SK-N-SH treated with all-trans-retinoic acid at 6 μM for 48 hours (cell line): ENCODE data around the gene ALX1.

ENCODE experiments used
- ATAC-seq: fragments of 200-7000 bp; cut with Tn5 transposase; 3 replicates; pipeline ENCODE4 v1.9.1; 2020; ENCODE audit warnings: mild to moderate bottlenecking, moderate library complexity
- ARNTL ChIP-seq: fragments of 450-650 bp; formaldehyde crosslinking; IDR thresholded peaks from 2 replicates; pipeline ENCODE4 v1.5.0; 2020; ENCODE audit warnings: low read depth, mild to moderate bottlenecking, moderate library complexity, borderline replicate concordance
- BACH2 ChIP-seq: fragments of 250-450 bp; sonication (Bioruptor Pico); IDR thresholded peaks from 2 replicates; pipeline ENCODE4 v1.9.0; 2021; ENCODE audit warnings: mild to moderate bottlenecking, borderline replicate concordance
- CREB5 ChIP-seq: fragments of 250-450 bp; sonication (Bioruptor Pico); IDR thresholded peaks from 2 replicates; pipeline ENCODE4 v1.5.1; 2020; ENCODE audit warnings: low read depth, mild to moderate bottlenecking, moderate library complexity
- CSDC2 ChIP-seq: fragments of 250-450 bp; sonication (Bioruptor Pico); IDR thresholded peaks from 2 replicates; pipeline ENCODE4 v1.5.0; 2020; ENCODE audit warnings: mild to moderate bottlenecking, moderate library complexity
- CSRNP3 ChIP-seq: fragments of 250-450 bp; sonication (Bioruptor Pico); IDR thresholded peaks from 2 replicates; pipeline ENCODE4 v1.5.1; 2021; ENCODE audit warnings: mild to moderate bottlenecking, moderate library complexity
- ESRRG ChIP-seq: fragments of 250-450 bp; sonication (Bioruptor Pico); IDR thresholded peaks from 2 replicates; pipeline ENCODE4 v1.6.1; 2021; ENCODE audit warnings: mild to moderate bottlenecking
- GLIS3 ChIP-seq: fragments of 250-450 bp; sonication (Bioruptor Pico); IDR thresholded peaks from 2 replicates; pipeline ENCODE4 v1.5.0; 2020; ENCODE audit warnings: mild to moderate bottlenecking, moderate library complexity
- ISL1 ChIP-seq: fragments of 250-450 bp; sonication (Bioruptor Pico); IDR thresholded peaks from 2 replicates; pipeline ENCODE4 v2.1.2; 2022; ENCODE audit warnings: mild to moderate bottlenecking, moderate library complexity
- OSR1 ChIP-seq: fragments of 250-450 bp; sonication (Bioruptor Pico); IDR thresholded peaks from 2 replicates; pipeline ENCODE4 v1.8.0; 2022; ENCODE audit warnings: moderate library complexity, mild to moderate bottlenecking, inconsistent platforms
- PATZ1 ChIP-seq: fragments of 250-450 bp; sonication (Bioruptor Pico); IDR thresholded peaks from 2 replicates; pipeline ENCODE4 v1.8.0; 2020; ENCODE audit warnings: mild to moderate bottlenecking, moderate library complexity, borderline replicate concordance
- PPARA ChIP-seq: fragments of 250-450 bp; sonication (Bioruptor Pico); IDR thresholded peaks from 2 replicates; pipeline ENCODE4 v1.5.0; 2020; ENCODE audit warnings: mild to moderate bottlenecking, borderline replicate concordance
- RARB ChIP-seq: fragments of 250-450 bp; sonication (Bioruptor Pico); IDR thresholded peaks from 2 replicates; pipeline ENCODE4 v1.8.0; 2021; ENCODE audit warnings: mild to moderate bottlenecking, moderate library complexity
- SNAI2 ChIP-seq: fragments of 250-450 bp; sonication (Bioruptor Pico); IDR thresholded peaks from 2 replicates; pipeline ENCODE4 v1.5.0; 2020; ENCODE audit warnings: mild to moderate bottlenecking, moderate library complexity
- TCF4 ChIP-seq: fragments of 250-450 bp; sonication (Bioruptor Pico); IDR thresholded peaks from 2 replicates; pipeline ENCODE4 v1.8.0; 2021; ENCODE audit warnings: mild to moderate bottlenecking, moderate library complexity, borderline replicate concordance
- TOX ChIP-seq: fragments of 250-450 bp; sonication (Bioruptor Pico); IDR thresholded peaks from 2 replicates; pipeline ENCODE4 v1.8.0; 2021; ENCODE audit warnings: mild to moderate bottlenecking, moderate library complexity, borderline replicate concordance
- ZC3H10 ChIP-seq: fragments of 250-450 bp; sonication (Bioruptor Pico); IDR thresholded peaks from 2 replicates; pipeline ENCODE4 v1.5.1; 2021; ENCODE audit warnings: mild to moderate bottlenecking, moderate library complexity
- ZFP3 ChIP-seq: fragments of 250-450 bp; sonication (Bioruptor Pico); IDR thresholded peaks from 2 replicates; pipeline ENCODE4 v1.5.0; 2020; ENCODE audit warnings: mild to moderate bottlenecking, moderate library complexity
- ZFP30 ChIP-seq: fragments of 450-650 bp; formaldehyde crosslinking; IDR thresholded peaks from 2 replicates; pipeline ENCODE4 v1.5.0; 2022; ENCODE audit warnings: mild to moderate bottlenecking, moderate library complexity
- ZNF565 ChIP-seq: fragments of 450-650 bp; formaldehyde crosslinking; conservative IDR thresholded peaks from 2 replicates; pipeline ENCODE4 v1.5.0; 2020; ENCODE audit warnings: low read depth, mild to moderate bottlenecking, moderate library complexity
- ZNF70 ChIP-seq: fragments of 450-650 bp; formaldehyde crosslinking; IDR thresholded peaks from 2 replicates; pipeline ENCODE4 v1.5.0; 2020; ENCODE audit warnings: mild to moderate bottlenecking, moderate library complexity
- ZNF8 ChIP-seq: fragments of 450-650 bp; formaldehyde crosslinking; IDR thresholded peaks from 2 replicates; pipeline ENCODE4 v1.5.0; 2020; ENCODE audit warnings: mild to moderate bottlenecking, moderate library complexity
- TF ChIP-seq, protein P1 (sequence below): fragments of 250-450 bp; sonication (Bioruptor Pico); IDR thresholded peaks from 2 replicates; pipeline ENCODE4 v1.8.0; 2021; ENCODE audit warnings: low read depth, mild to moderate bottlenecking, moderate library complexity, borderline replicate concordance
- TF ChIP-seq, protein P2 (sequence below): fragments of 250-450 bp; sonication (Bioruptor Pico); IDR thresholded peaks from 2 replicates; pipeline ENCODE4 v1.5.0; 2020; ENCODE audit warnings: mild to moderate bottlenecking, moderate library complexity

The ALX1 gene

DNA sequence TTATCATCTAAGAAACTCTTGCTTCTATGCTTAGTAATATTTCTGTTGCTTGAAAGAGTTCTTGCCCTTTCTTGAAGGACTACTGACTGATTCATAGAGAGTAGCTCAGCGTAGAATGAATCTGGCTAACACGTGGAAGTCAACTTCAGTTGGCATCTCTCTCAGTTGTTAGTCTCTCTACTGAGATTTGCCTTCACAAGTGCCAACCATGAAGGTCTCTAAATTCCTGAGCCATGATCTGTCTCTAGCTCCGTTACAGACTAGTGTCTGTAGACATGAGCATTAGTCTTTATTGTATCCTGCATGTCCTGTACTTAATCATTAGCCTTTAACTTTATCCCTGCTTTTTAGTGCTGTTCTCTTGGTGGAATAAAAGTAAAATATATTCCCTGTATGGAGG is 19.1 kb upstream of the ALX1 start:
- TF ChIP-seq ZFP30: no peak
- TF ChIP-seq ZNF565 (CRISPR knock-in tag): no peak
- TF ChIP-seq ISL1: no peak
- no peak for TF ChIP-seq TOX (CRISPR knock-in tag)
- no peak for TF ChIP-seq ZFP3 (CRISPR knock-in tag)
- TF ChIP-seq, protein P1, sequence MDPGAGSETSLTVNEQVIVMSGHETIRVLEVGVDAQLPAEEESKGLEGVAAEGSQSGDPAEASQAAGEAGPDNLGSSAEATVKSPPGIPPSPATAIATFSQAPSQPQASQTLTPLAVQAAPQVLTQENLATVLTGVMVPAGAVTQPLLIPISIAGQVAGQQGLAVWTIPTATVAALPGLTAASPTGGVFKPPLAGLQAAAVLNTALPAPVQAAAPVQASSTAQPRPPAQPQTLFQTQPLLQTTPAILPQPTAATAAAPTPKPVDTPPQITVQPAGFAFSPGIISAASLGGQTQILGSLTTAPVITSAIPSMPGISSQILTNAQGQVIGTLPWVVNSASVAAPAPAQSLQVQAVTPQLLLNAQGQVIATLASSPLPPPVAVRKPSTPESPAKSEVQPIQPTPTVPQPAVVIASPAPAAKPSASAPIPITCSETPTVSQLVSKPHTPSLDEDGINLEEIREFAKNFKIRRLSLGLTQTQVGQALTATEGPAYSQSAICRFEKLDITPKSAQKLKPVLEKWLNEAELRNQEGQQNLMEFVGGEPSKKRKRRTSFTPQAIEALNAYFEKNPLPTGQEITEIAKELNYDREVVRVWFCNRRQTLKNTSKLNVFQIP (CRISPR knock-in tag): no peak
- TF ChIP-seq CSRNP3: no peak
- no peak for TF ChIP-seq TCF4
- no peak for TF ChIP-seq CSDC2 (CRISPR knock-in tag)
- no peak for TF ChIP-seq RARB
- TF ChIP-seq CREB5: no peak
- no peak for TF ChIP-seq ZNF8 (CRISPR knock-in tag)
- TF ChIP-seq ARNTL (CRISPR knock-in tag): no peak
- no peak for TF ChIP-seq ZC3H10 (CRISPR knock-in tag)
- TF ChIP-seq SNAI2 (CRISPR knock-in tag): no peak
- TF ChIP-seq OSR1 (CRISPR knock-in tag): no peak
- no peak for TF ChIP-seq ZNF70 (CRISPR knock-in tag)
- no peak for TF ChIP-seq GLIS3 (CRISPR knock-in tag)
- TF ChIP-seq, all 23 proteins: peak for 0
- ATAC-seq: peak; percentile 44; the same call in 2 of the 3 replicates

GRCh38 chr12:85266356-85266755 is 13.7 kb upstream of the ALX1 start:
- TF ChIP-seq ZC3H10 (CRISPR knock-in tag) (no peak), ESRRG (CRISPR knock-in tag) (no peak), BACH2 (CRISPR knock-in tag) (no peak), ZFP3 (CRISPR knock-in tag) (no peak), OSR1 (CRISPR knock-in tag) (no peak), ZNF70 (CRISPR knock-in tag) (no peak), PPARA (no peak)
- ATAC-seq: no peak

DNA sequence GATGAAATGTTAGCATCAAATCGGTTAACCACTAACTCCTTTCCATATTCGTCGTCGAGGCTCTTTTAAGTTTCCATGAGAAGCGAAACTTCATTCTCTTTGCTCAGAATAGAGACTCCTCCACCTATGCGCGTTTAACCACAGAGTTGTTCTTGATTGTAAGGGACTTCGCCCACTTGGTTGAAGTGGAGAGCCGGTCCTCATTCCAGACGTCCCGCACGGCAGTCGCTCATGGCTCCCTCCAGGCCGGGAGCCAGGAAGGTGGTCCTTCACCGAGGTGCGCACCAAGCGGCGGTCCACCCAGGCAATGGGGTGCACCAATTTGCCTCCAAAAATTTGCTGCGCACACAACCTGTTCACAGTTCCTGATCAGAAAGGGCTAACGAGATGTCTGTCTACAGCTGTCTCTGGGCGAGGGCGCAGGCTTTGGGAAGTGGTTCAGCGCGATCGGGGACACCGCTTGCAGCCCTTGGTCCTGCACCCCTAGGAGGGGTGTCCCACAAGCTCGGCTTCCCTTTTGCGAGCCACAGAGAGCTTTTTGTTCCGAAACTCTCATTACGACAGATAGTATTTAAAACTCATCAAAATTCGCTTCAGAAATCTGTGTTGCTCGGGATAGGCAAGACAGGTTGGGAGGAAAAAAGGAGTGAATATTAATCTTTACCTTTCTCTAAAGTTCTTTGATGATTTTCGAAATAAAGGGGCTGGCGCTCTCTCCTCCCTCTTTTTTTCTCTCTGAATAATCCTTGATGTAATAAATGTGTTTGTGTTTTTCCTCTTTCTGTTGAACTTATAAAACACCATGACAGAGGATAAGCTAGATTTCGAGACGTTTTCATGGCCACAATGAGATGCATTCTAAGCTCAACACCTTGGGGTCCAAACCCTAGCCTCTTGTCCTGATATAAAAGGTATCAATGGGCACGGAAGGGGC is 6.4 kb upstream of the ALX1 start:
- ATAC-seq: peak; percentile 44

More for the DNA sequence above, 6.4 kb upstream of the ALX1 start:
- TF ChIP-seq ZNF565 (CRISPR knock-in tag) (no peak), BACH2 (CRISPR knock-in tag) (no peak), OSR1 (CRISPR knock-in tag) (no peak), ZFP3 (CRISPR knock-in tag) (no peak), GLIS3 (CRISPR knock-in tag) (no peak), TOX (CRISPR knock-in tag) (no peak), ESRRG (CRISPR knock-in tag) (no peak), SNAI2 (CRISPR knock-in tag) (no peak), ISL1 (no peak), ZNF70 (CRISPR knock-in tag) (no peak), PATZ1 (CRISPR knock-in tag) (no peak)
- TF ChIP-seq, protein P2, sequence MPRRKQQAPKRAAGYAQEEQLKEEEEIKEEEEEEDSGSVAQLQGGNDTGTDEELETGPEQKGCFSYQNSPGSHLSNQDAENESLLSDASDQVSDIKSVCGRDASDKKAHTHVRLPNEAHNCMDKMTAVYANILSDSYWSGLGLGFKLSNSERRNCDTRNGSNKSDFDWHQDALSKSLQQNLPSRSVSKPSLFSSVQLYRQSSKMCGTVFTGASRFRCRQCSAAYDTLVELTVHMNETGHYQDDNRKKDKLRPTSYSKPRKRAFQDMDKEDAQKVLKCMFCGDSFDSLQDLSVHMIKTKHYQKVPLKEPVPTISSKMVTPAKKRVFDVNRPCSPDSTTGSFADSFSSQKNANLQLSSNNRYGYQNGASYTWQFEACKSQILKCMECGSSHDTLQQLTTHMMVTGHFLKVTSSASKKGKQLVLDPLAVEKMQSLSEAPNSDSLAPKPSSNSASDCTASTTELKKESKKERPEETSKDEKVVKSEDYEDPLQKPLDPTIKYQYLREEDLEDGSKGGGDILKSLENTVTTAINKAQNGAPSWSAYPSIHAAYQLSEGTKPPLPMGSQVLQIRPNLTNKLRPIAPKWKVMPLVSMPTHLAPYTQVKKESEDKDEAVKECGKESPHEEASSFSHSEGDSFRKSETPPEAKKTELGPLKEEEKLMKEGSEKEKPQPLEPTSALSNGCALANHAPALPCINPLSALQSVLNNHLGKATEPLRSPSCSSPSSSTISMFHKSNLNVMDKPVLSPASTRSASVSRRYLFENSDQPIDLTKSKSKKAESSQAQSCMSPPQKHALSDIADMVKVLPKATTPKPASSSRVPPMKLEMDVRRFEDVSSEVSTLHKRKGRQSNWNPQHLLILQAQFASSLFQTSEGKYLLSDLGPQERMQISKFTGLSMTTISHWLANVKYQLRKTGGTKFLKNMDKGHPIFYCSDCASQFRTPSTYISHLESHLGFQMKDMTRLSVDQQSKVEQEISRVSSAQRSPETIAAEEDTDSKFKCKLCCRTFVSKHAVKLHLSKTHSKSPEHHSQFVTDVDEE (CRISPR knock-in tag): no peak
